ENCODE measurements around the gene PDE7B.

GRCh38 chr6:136059308-136059707, 207.8 kb downstream of the PDE7B start:
- no peak for TF ChIP-seq CTCF (IDR thresholded peaks at IDR 0.05)
- TF ChIP-seq ZFX (IDR thresholded peaks at IDR 0.05; ENCODE audit: borderline replicate concordance), result no peak

Data from 22Rv1 (cell line).